ENCODE results near the gene RUSC1. TPM values are rescaled to one million over a fixed set of nuclear protein-coding genes. Genes with fewer than 3 reads are reported as not detected.

The RUSC1 gene
- 27.9 TPM for total RNA-seq

GRCh38 chr1:155320661-155321617, at the start of gene RUSC1:
TSS of gene RUSC1 (plus strand) at chr1:155320894. CDS start at chr1:155321774, 880 bp downstream.

GRCh38 chr1:155273343-155274245, 47.1 kb upstream of the RUSC1 start, which contains the start of gene CLK2:
TSS of gene CLK2 (minus strand) at chr1:155273504. CDS start at chr1:155270977, 2,527 bp downstream.

GRCh38 chr1:155277070-155277901, 43.4 kb upstream of the RUSC1 start, which contains the start of gene HCN3:
TSS of gene HCN3 (plus strand) at chr1:155277463. CDS start at chr1:155277591, 128 bp downstream.

GRCh38 chr1:155301342-155301841, 19.3 kb upstream of the RUSC1 start, which contains the start of gene PKLR:
TSS of gene PKLR (minus strand) at chr1:155301438. CDS start at chr1:155301395, 43 bp downstream.

GRCh38 chr1:155308493-155309422, 11.9 kb upstream of the RUSC1 start, which contains the start of gene FDPS:
TSS of gene FDPS (plus strand) at chr1:155308866. CDS start at chr1:155309790, 924 bp downstream.

Small RNA genes within 50 kb of the gene (small RNA-seq; reads per million reads assigned to genes)
- gene RNU6-106P (ENCODE audit: low replicate concordance): not detected

Other genes with a start within 250 kb of the RUSC1 start
- 6.0 TPM for gene EFNA3, start 242.1 kb upstream of the RUSC1 start, total RNA-seq
- 74.2 TPM for gene EFNA1, start 193.0 kb upstream of the RUSC1 start, total RNA-seq
- 33.7 TPM for gene SLC50A1, start 185.0 kb upstream of the RUSC1 start, total RNA-seq
- 33.9 TPM for gene DPM3, start 180.4 kb upstream of the RUSC1 start, total RNA-seq
- gene KRTCAP2, start 147.6 kb upstream of the RUSC1 start, total RNA-seq: 80.7 TPM
- gene TRIM46, start 147.0 kb upstream of the RUSC1 start, total RNA-seq: 2.3 TPM
- gene THBS3, start 113.0 kb upstream of the RUSC1 start, total RNA-seq: 27.5 TPM
- 41.6 TPM for gene MTX1, start 112.2 kb upstream of the RUSC1 start, total RNA-seq
- 12.8 TPM for gene ENTREP3, start 65.4 kb upstream of the RUSC1 start, total RNA-seq
- gene SCAMP3, start 58.5 kb upstream of the RUSC1 start, total RNA-seq: 45.5 TPM
- gene CLK2, start 47.4 kb upstream of the RUSC1 start, total RNA-seq: 63.5 TPM
- 4.6 TPM for gene HCN3, start 43.4 kb upstream of the RUSC1 start, total RNA-seq
- 3.3 TPM for gene PKLR, start 19.5 kb upstream of the RUSC1 start, total RNA-seq
- gene FDPS, start 12.0 kb upstream of the RUSC1 start, total RNA-seq: 111 TPM
- 60.3 TPM for gene ASH1L, start 241.9 kb downstream of the RUSC1 start, total RNA-seq